ENCODE data around the gene PELI2.

DNA sequence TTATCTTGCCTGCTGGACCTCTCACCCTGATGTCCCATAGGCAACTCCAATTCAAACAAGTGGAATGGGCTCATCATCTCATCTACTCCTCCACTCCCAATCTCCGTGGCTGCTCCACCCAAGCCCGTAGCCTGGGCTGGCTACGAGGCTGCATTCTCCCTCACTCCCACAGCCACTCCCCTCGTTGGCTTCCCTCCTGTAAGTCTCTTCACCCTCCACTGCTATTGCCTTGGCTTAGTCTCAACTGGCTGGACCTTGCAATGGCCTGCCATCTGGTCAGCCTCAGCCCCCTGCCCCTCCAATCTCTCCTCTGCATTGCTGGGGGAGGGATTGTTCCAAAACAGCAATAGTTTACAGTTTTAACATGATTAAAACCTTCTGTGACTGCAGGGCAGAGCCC lies 44.4 kb upstream of the PELI2 start:
- TF ChIP-seq POLR2A (IDR thresholded peaks at IDR 0.05; ENCODE audit: low read length), result no peak
- no peak for TF ChIP-seq GATA1 (IDR thresholded peaks at IDR 0.05; ENCODE audit: low read depth, low read length)
